GM21381 (cell line): ENCODE data around the gene RCOR1.
A peak's percentile ranks its signal among the peaks of the same experiment; 100 is the strongest.
"Not testable (repeated sequence)": the region's sequence is repeated elsewhere in the genome, so short reads cannot be mapped to it uniquely, and the experiment has no call there.

Source experiments
- ATAC-seq: cut with Tn5 transposase; IDR thresholded peaks from one replicate; pipeline ENCODE4 v1.9.1; 2021; ENCODE audit warnings: mild to moderate bottlenecking, moderate library complexity; ENCODE audit not compliant: unreplicated experiment

RCOR1 gene

GRCh38 chr14:102591372-102591943 is 991 bp upstream of the RCOR1 start:
- ATAC-seq = no peak

GRCh38 chr14:102592763-102593060 is 263 bp downstream of the RCOR1 start:
- peak; percentile 17 for ATAC-seq

GRCh38 chr14:102593061-102593824 is 794 bp downstream of the RCOR1 start:
- peak; percentile 6 for ATAC-seq

- ATAC-seq = no peak
Measured at GRCh38 chr14:102593825-102594137, 1.3 kb downstream of the RCOR1 start.

- ATAC-seq = no peak
Measured at GRCh38 chr14:102594514-102595175, 2.2 kb downstream of the RCOR1 start.

- no peak for ATAC-seq
Measured at GRCh38 chr14:102601378-102601925, 9.0 kb downstream of the RCOR1 start.

GRCh38 chr14:102602421-102603292 is 10.2 kb downstream of the RCOR1 start:
- ATAC-seq = no peak

- no peak for ATAC-seq
Measured at GRCh38 chr14:102603293-102603907, 11.0 kb downstream of the RCOR1 start.

GRCh38 chr14:102604183-102604582 is 11.7 kb downstream of the RCOR1 start:
- no peak for ATAC-seq

- no peak for ATAC-seq
Measured at GRCh38 chr14:102605029-102605428, 12.6 kb downstream of the RCOR1 start.

GRCh38 chr14:102606296-102606695 is 13.8 kb downstream of the RCOR1 start:
- ATAC-seq = no peak

GRCh38 chr14:102608064-102608446 is 15.6 kb downstream of the RCOR1 start:
- peak; percentile 53 for ATAC-seq

- ATAC-seq = no peak
Measured at GRCh38 chr14:102610968-102611811, 18.7 kb downstream of the RCOR1 start.

GRCh38 chr14:102616318-102616717 is 23.9 kb downstream of the RCOR1 start:
- ATAC-seq = no peak

GRCh38 chr14:102616799-102617198 is 24.4 kb downstream of the RCOR1 start:
- ATAC-seq = no peak

- ATAC-seq = not testable (repeated sequence)
Measured at GRCh38 chr14:102619012-102619411, 26.6 kb downstream of the RCOR1 start.

- ATAC-seq = no peak
Measured at GRCh38 chr14:102620413-102620812, 28.0 kb downstream of the RCOR1 start.

- no peak for ATAC-seq
Measured at GRCh38 chr14:102622262-102622885, 29.9 kb downstream of the RCOR1 start.

- no peak for ATAC-seq
Measured at GRCh38 chr14:102624666-102625065, 32.2 kb downstream of the RCOR1 start.
